Osteocyte (in vitro differentiated cells): ENCODE measurements around the gene RBMS3. TPM values are rescaled to one million over a fixed set of nuclear protein-coding genes. Genes with fewer than 3 reads are reported as not detected.

Experiments
- DNase-seq: peaks from one replicate; pipeline ENCODE4 v3.0.0; 2021; ENCODE audit warnings: mixed read lengths; ENCODE audit not compliant: unreplicated experiment; ENCODE audit errors: extremely low spot score
- H3K27ac Mint-ChIP-seq: one replicate; pipeline ENCODE4 v1.8.0; 2021; ENCODE audit warnings: mild to moderate bottlenecking, mixed read lengths; ENCODE audit not compliant: unreplicated experiment
- H3K27me3 Mint-ChIP-seq: one replicate; pipeline ENCODE4 v1.8.0; 2021; ENCODE audit warnings: mixed read lengths; ENCODE audit not compliant: unreplicated experiment
- H3K36me3 Mint-ChIP-seq: one replicate; pipeline ENCODE4 v1.8.0; 2021; ENCODE audit warnings: mixed read lengths; ENCODE audit not compliant: unreplicated experiment
- H3K4me1 Mint-ChIP-seq: one replicate; pipeline ENCODE4 v1.8.0; 2021; ENCODE audit warnings: mixed read lengths; ENCODE audit not compliant: unreplicated experiment
- H3K4me3 Mint-ChIP-seq: one replicate; pipeline ENCODE4 v1.8.0; 2021; ENCODE audit warnings: mild to moderate bottlenecking, moderate library complexity, mixed read lengths; ENCODE audit not compliant: unreplicated experiment
- H3K9me3 Mint-ChIP-seq: one replicate; pipeline ENCODE4 v1.8.0; 2021; ENCODE audit warnings: mixed read lengths; ENCODE audit not compliant: unreplicated experiment
- total RNA-seq: library from RNA; stranded (reverse); gene quantifications from 2 replicates; pipeline ENCODE4 v1.2.1, GENCODE V29; 2021
- TF ChIP-seq, protein P1 (sequence below): fragments of 200-600 bp; sonication (generic); IDR thresholded peaks from 2 replicates; pipeline ENCODE4 v1.5.0; 2021; ENCODE audit warnings: antibody characterized with exemption, mild to moderate bottlenecking, moderate library complexity

The RBMS3 gene
- total RNA-seq, 1 donor from 2014 or later = 64.2 TPM

DNA sequence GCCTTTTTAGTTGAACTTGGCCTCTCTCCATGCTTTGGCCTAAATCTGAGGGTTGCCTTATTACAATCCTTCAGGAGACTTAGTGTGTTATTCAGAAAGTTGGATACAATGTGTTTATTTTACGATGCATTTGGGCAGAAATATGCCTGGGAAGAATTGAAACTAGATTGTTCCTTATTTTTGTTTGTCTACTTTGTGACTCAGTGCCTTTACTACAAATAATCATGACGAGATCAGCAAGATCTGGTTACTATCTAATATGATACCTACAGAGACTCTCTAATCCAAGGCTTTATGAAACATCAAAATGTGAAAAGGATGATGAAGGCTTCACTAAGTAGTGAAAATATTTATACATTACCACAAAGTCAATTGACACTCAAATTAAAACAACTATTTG lies 82.2 kb downstream of the RBMS3 start:
- H3K4me1 Mint-ChIP-seq = peaks cover 24% of the 10 kb centered on the region
- TF ChIP-seq, protein P1, sequence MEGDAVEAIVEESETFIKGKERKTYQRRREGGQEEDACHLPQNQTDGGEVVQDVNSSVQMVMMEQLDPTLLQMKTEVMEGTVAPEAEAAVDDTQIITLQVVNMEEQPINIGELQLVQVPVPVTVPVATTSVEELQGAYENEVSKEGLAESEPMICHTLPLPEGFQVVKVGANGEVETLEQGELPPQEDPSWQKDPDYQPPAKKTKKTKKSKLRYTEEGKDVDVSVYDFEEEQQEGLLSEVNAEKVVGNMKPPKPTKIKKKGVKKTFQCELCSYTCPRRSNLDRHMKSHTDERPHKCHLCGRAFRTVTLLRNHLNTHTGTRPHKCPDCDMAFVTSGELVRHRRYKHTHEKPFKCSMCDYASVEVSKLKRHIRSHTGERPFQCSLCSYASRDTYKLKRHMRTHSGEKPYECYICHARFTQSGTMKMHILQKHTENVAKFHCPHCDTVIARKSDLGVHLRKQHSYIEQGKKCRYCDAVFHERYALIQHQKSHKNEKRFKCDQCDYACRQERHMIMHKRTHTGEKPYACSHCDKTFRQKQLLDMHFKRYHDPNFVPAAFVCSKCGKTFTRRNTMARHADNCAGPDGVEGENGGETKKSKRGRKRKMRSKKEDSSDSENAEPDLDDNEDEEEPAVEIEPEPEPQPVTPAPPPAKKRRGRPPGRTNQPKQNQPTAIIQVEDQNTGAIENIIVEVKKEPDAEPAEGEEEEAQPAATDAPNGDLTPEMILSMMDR = no peak
- no peaks in the 10 kb centered on the region for H3K27me3 Mint-ChIP-seq
- no peak for DNase-seq
- no peak overlapping the region for H3K4me3 Mint-ChIP-seq
- peaks cover 9% of the 10 kb centered on the region for H3K36me3 Mint-ChIP-seq
- H3K9me3 Mint-ChIP-seq = peaks cover 4% of the 10 kb centered on the region
- no peak overlapping the region for H3K27ac Mint-ChIP-seq

DNA sequence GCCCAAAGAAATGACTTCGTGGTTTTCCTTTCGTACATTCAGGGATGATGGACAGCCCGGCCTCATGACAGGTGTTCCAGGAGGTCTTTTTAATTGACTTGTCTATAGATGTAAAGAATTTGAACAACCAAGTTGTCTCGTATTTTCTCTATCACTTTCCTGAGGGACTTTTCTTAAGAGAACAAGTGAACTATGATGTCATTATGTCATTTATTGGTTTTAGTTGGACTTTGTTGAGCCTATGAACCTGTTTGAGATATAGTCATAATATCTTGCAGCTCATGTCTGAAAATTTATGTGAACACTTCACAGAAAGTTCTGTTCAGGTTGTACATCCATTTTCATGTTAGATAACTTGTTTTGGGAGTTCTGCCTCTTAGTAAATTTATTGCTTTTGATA lies 89.2 kb downstream of the RBMS3 start:
- H3K4me1 Mint-ChIP-seq = peaks cover 36% of the 10 kb centered on the region

DNA sequence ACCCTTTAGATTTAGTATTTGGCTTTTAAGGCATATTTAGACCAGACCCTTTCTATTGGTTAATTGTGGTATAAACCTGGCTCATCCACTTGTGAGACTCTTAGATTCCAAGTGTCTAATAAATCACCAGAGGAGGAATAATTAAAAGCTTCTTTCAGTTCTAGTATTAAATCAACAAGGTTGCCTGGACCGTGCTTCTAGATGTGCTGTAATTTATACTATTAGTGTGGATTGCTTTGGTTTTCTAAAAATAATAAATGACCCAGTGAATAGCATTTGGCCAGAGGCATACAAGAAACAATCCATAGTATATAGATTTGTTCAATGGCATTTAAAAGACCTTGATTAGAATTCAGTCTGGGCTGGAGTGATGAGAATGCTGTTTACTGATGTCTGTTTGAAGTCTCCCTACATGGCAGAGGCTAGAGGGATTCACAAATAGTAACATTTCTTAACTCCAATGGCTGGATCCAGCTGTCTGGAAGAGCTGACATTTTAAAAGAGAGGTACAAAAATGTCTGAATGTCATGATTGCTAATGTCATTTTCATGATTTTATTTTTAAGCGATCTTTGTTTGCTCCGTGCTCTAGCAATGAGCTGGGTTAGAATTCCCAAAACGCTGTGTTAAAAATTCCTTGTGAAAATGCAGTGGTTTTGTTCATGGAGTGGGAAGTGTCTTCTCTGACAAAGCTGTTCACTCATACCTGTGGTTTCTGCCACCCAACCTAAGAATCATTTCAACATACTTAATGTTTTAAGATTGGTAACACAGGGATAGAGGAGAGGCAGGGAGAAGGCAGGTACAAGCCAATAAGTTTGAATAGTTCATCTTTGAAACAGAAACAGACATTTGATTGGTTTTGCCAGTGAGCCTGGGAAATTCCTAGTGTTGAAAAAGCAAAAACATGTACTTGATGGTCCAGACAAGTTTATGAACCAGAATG lies 89.9 kb downstream of the RBMS3 start:
- no peaks in the 10 kb centered on the region for H3K27me3 Mint-ChIP-seq
- H3K36me3 Mint-ChIP-seq = peaks cover 10% of the 10 kb centered on the region
- no peak for DNase-seq
- peaks cover 36% of the 10 kb centered on the region for H3K4me1 Mint-ChIP-seq
- H3K4me3 Mint-ChIP-seq = no peak overlapping the region
- TF ChIP-seq, protein P1 = no peak
- peaks cover 7% of the 10 kb centered on the region for H3K9me3 Mint-ChIP-seq
- H3K27ac Mint-ChIP-seq = no peak overlapping the region

More for the DNA sequence above, 89.2 kb downstream of the RBMS3 start:
- TF ChIP-seq, protein P1 = no peak
- no peak overlapping the region for H3K27ac Mint-ChIP-seq
- no peaks in the 10 kb centered on the region for H3K27me3 Mint-ChIP-seq
- no peak for DNase-seq
- peaks cover 4% of the 10 kb centered on the region for H3K36me3 Mint-ChIP-seq
- H3K9me3 Mint-ChIP-seq = peaks cover 2% of the 10 kb centered on the region
- H3K4me3 Mint-ChIP-seq = no peak overlapping the region

DNA sequence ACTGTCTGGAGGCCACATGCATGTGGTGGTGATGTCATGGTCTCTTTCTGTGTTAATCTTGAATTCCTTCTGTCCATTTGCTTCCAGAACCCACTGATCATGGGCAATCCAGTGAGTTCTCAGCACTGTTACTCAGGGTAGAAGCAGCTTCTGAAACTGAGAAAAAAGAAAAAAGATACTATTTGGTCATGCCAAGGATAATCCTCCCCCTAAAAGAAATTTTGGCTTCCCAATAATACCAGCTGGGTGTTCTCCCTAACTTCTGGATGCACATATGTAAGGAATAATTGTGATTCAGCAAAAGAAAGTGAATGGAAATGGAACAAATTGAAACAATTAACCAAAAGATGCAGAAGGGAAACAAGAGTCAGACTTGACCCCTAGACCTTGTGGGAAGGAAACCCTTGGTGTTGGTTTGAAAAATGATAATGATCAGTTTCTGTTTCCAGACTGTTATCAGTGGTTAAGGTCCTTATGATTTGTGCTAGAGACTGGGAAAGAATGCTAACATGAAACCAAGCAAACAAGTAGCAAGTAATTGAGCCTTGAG lies 92.3 kb downstream of the RBMS3 start:
- Mint-ChIP-seq H3K36me3 (peaks cover 10% of the 10 kb centered on the region), H3K27ac (peak overlapping the region; percentile 2), H3K4me1 (peaks cover 31% of the 10 kb centered on the region), H3K27me3 (no peaks in the 10 kb centered on the region), H3K4me3 (no peak overlapping the region), H3K9me3 (peaks cover 7% of the 10 kb centered on the region)
- no peak for DNase-seq
- TF ChIP-seq, protein P1 = no peak

DNA sequence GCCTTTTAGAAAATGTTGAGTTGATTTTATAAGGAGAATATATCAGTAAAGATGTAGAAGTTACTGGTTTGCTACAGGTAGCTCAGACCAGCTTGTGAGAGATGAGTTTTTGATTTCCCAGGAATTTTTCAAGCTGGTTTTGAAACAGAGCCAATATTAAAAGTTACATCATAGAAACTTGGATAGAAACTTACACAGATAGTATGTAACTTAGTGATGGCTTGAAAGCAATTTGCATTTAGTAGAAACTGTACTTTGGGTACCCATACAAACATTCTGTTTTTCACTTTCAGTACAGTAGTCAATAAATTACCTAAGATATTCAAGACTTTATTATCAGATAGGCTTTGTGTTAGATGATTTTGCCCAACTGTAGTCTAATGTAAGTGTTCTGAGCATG lies 93.4 kb downstream of the RBMS3 start:
- H3K4me1 Mint-ChIP-seq = peaks cover 31% of the 10 kb centered on the region
- no peaks in the 10 kb centered on the region for H3K27me3 Mint-ChIP-seq
- TF ChIP-seq, protein P1 = no peak
- DNase-seq = no peak
- no peak overlapping the region for H3K4me3 Mint-ChIP-seq
- H3K36me3 Mint-ChIP-seq = peaks cover 10% of the 10 kb centered on the region
- H3K27ac Mint-ChIP-seq = peak overlapping the region; percentile 9
- H3K9me3 Mint-ChIP-seq = peaks cover 7% of the 10 kb centered on the region
